OCI-LY7 (cell line): ENCODE results near the gene CBLC. TPM values are rescaled to one million over a fixed set of nuclear protein-coding genes. Genes with fewer than 3 reads are reported as not detected.

Experiments
- BruUV-seq: library from RNA; stranded (reverse); fragments of 400-500 nt; replicated peaks from 2 replicates; lab custom pipeline; 2021; lab: Mats Ljungman, UMichigan
- CTCF ChIA-PET: fragments of 300-600 bp; sonication (Branson Sonifier 250); formaldehyde crosslinking; loops from one replicate; lab custom pipeline; 2022; ENCODE audit warnings: antibody characterized with exemption; ENCODE audit not compliant: unreplicated experiment; lab: Charles Lee
- POLR2A ChIA-PET: fragments of 300-600 bp; sonication (Branson Sonifier 250); formaldehyde crosslinking; loops from one replicate; lab custom pipeline; 2022; ENCODE audit warnings: antibody characterized with exemption; lab: Charles Lee
- DNase-seq: peaks from one replicate; pipeline ENCODE4 v3.0.0-alpha.2; 2015; ENCODE audit warnings: low spot score
- H2AFZ ChIP-seq: fragments of 200-600 bp; sonication (generic), shearing (Covaris generic); 2 replicates; pipeline ENCODE4 v1.6.1; 2014; ENCODE audit warnings: mild to moderate bottlenecking, antibody characterized with exemption, low read length, moderate library complexity
- H3K27ac ChIP-seq: fragments of 200-600 bp; sonication (generic); 2 replicates; pipeline ENCODE4 v1.5.1; 2014; ENCODE audit warnings: mixed run types, low read depth, mild to moderate bottlenecking, moderate library complexity, low read length, inconsistent platforms; ENCODE audit not compliant: poor library complexity, severe bottlenecking
- H3K36me3 ChIP-seq: fragments of 200-600 bp; sonication (generic); 2 replicates; pipeline ENCODE4 v1.6.1; 2014; ENCODE audit warnings: mild to moderate bottlenecking, antibody characterized with exemption, low read length, moderate library complexity, mixed read lengths; ENCODE audit not compliant: insufficient read depth
- H3K4me1 ChIP-seq: fragments of 200-600 bp; sonication (generic); 2 replicates; pipeline ENCODE4 v1.5.1; 2014; ENCODE audit warnings: mild to moderate bottlenecking, low read length; ENCODE audit not compliant: insufficient read depth, poor library complexity, severe bottlenecking
- H3K4me2 ChIP-seq: fragments of 200-600 bp; sonication (generic); 2 replicates; pipeline ENCODE4 v1.6.1; 2014; ENCODE audit warnings: mild to moderate bottlenecking, low read length
- H3K4me3 ChIP-seq: fragments of 200-600 bp; sonication (generic); 2 replicates; pipeline ENCODE4 v1.5.1; 2014; ENCODE audit warnings: mild to moderate bottlenecking, low read depth, low read length; ENCODE audit not compliant: poor library complexity, severe bottlenecking
- H3K79me2 ChIP-seq: fragments of 200-600 bp; sonication (generic); 2 replicates; pipeline ENCODE4 v1.6.1; 2016; ENCODE audit warnings: low read depth, mild to moderate bottlenecking, low read length, moderate library complexity, mixed read lengths; ENCODE audit not compliant: insufficient read depth
- H3K9me2 ChIP-seq: fragments of 200-600 bp; sonication (generic); 2 replicates; pipeline ENCODE4 v1.6.1; 2016; ENCODE audit warnings: mild to moderate bottlenecking, low read length, mixed read lengths; ENCODE audit not compliant: insufficient read depth
- H3K9me3 ChIP-seq: fragments of 200-600 bp; sonication (generic); 2 replicates; pipeline ENCODE4 v1.6.1; 2014; ENCODE audit warnings: mild to moderate bottlenecking, mixed run types, low read length, mixed read lengths
- H4K20me1 ChIP-seq: fragments of 200-600 bp; sonication (generic); 2 replicates; pipeline ENCODE4 v1.6.1; 2014; ENCODE audit warnings: mild to moderate bottlenecking, antibody characterized with exemption, low read length, moderate library complexity, mixed read lengths; ENCODE audit not compliant: insufficient read depth
- CTCF ChIP-seq: fragments of 200-600 bp; sonication (generic); conservative IDR thresholded peaks from 2 replicates; pipeline ENCODE4 v1.5.1; 2014; ENCODE audit warnings: mild to moderate bottlenecking, antibody characterized with exemption, low read length, moderate library complexity, mixed read lengths
- EZH2phosphoT487 ChIP-seq: fragments of 200-600 bp; sonication (generic); IDR thresholded peaks from 2 replicates; pipeline ENCODE4 v1.6.1; 2018; ENCODE audit warnings: low read depth, borderline replicate concordance, mild to moderate bottlenecking, mixed run types, antibody characterized with exemption, low read length, moderate library complexity, mixed read lengths
- intact Hi-C: fragments of 100-400 bp; cut with micrococcal nuclease; formaldehyde crosslinking; loops from one replicate; pipeline ENCODE4 v1.10.0; 2022; ENCODE audit not compliant: unreplicated experiment
- total RNA-seq, 2 experiments: library from RNA; depleted of rRNA in 1 of 2; stranded (reverse); fragments of >200 nt in 1 of 2; shearing (Covaris generic) in 1 of 2; gene quantifications; 2 replicates each; pipeline ENCODE4 v1.2.3, GENCODE V29; 2014 to 2022

CBLC gene
- total RNA-seq, 2 experiments from 2014 or later, result not detected

DNA sequence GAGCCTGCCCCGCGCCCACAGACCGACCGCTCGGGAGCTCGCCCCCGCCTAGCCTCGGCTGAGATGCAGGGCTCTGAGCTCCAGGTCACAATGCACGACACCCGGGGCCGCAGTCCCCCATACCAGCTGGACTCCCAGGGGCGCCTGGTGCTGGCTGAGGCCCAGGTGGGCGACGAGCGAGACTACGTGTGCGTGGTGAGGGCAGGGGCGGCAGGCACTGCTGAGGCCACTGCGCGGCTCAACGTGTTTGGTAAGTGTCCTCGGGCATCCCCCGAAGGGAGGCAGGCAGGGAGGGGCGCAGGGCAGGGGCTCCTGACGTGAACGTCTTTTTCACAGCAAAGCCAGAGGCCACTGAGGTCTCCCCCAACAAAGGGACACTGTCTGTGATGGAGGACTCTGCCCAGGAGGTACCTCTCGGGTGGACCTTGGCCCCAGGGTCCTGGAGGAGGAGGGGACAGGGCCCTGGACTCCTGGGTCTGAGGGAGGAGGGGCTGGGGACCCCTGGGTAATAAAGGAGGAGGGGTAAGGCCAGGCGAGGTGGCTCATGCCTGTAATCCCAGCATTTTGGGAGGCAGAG lies 34.5 kb downstream of the CBLC start:
- no peak overlapping the region for H3K4me3 ChIP-seq
- H3K9me3 ChIP-seq, result no peaks in the 10 kb centered on the region
- no peaks in the 10 kb centered on the region for H3K9me2 ChIP-seq
- H4K20me1 ChIP-seq, result no peaks in the 10 kb centered on the region
- intact Hi-C loops, result no loop called here
- H2AFZ ChIP-seq, result no peak overlapping the region
- H3K4me1 ChIP-seq, result no peaks in the 10 kb centered on the region
- ChIA-PET CTCF (no interaction called here), POLR2A (no interaction called here)
- H3K27ac ChIP-seq, result no peak overlapping the region
- no peak for TF ChIP-seq EZH2phosphoT487
- TF ChIP-seq CTCF, result no peak
- H3K79me2 ChIP-seq, result no peaks in the 10 kb centered on the region
- H3K36me3 ChIP-seq, result no peaks in the 10 kb centered on the region
- no TSS peak for BruUV-seq
- H3K4me2 ChIP-seq, result no peak overlapping the region
- no peak for DNase-seq

- Histone ChIP-seq H4K20me1 (no peaks in the 10 kb centered on the region), H2AFZ (no peak overlapping the region), H3K27ac (no peak overlapping the region), H3K9me2 (no peaks in the 10 kb centered on the region), H3K4me3 (no peak overlapping the region), H3K4me2 (no peak overlapping the region), H3K36me3 (no peaks in the 10 kb centered on the region), H3K4me1 (no peaks in the 10 kb centered on the region), H3K79me2 (no peaks in the 10 kb centered on the region), H3K9me3 (no peaks in the 10 kb centered on the region)
- intact Hi-C loops, result no loop called here
- ChIA-PET CTCF (interaction anchor here (0.7 kb wide), 1 partner anchor 133 kb away, joined by 3 read pairs; the partner anchor contains the start of gene APOC2), POLR2A (no interaction called here)
- TF ChIP-seq EZH2phosphoT487 (no peak), CTCF (no peak)
- no TSS peak for BruUV-seq
- DNase-seq, result no peak
Observed at GRCh38 chr19:44813070-44813840, 35.6 kb downstream of the CBLC start.
